ENCODE measurements around the gene PDLIM5. TPM values are rescaled to one million over a fixed set of nuclear protein-coding genes. Genes with fewer than 3 reads are reported as not detected.
"Not testable (repeated sequence)": the region's sequence is repeated elsewhere in the genome, so short reads cannot be mapped to it uniquely, and the experiment has no call there.

Gene PDLIM5
- polyA plus RNA-seq, 4 donors, result 47.9 to 61.4 (median 55.6) TPM

DNA sequence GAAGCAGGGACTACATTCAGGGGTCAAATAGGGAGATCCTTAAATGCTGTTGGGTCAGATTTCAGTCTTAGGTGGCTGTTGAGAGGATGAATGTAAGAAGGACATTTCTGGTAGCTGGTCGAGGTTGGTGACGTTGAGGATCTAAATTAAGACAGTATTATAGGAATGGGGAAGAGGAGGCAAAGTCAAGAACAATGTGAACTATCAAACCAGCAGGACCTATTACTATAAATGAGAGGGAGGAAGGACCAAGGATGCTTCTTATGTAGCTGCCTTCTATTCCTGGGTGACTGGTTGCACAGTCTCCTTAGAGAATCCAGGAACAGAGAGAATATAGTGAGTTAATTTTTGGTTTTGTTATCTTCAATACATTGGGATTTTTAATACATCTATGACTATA, 187.6 kb downstream of the PDLIM5 start:
- no peak for DNase-seq (ENCODE audit: low read depth in 4 of 4, low spot score in 3 of 4)

DNA sequence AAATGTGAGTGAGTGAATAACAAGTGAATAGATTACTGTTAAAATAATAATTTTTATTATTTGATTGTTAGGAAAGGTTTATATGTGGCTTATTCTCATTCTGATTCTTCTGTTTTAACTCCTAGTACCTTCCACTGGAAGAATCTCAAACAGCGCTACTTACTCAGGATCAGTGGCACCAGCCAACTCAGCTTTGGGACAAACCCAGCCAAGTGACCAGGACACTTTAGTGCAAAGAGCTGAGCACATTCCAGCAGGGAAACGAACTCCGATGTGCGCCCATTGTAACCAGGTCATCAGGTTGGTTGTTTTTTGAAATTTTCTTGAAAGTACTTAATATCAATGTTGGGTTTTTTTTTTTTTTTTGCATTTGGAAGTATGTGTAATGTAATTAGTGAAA, 188.4 kb downstream of the PDLIM5 start:
- no peak for DNase-seq (ENCODE audit: low read depth in 4 of 4, low spot score in 3 of 4)

DNA sequence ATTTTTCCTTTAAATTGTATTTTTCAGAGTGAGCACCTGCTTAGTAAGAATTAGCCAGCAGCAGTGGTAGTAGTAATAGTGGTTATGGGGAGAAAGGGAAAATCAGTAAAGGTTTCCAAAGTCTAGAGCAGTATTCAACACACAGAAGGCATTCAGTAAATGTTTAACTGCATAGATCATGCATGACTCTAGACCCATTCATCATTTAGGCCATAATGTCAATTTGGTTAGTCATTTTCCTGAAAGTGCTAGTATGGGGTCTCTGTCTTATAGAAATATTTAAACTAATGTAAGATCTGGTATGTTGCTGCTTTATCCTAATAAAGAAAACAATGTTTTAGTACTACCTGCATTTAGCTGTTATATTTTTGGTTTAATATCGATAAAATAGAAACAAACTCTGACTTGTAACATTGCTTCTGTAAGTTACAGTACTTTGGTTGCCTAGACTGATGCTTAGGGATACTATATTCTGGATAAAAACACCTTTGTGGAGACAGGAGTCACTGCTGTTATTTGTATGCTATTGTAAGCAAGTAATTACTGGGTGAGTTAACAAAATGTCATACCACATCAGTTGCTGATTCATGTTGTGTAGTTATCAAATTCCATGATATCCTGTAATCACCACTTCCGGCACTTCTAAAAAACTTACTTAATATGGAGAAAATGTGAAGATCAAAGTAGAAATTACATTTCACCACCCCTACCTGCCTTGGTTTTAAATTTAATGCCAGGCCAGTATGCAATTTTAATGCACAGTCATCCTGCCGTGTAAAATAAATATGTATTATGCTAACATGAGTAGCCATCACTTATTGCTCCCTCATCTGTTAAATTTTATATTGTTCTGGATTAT, 190.2 kb downstream of the PDLIM5 start:
- DNase-seq (ENCODE audit: low read depth in 4 of 4, low spot score in 3 of 4), result peak in 1 of 4 donors; percentile 14

DNA sequence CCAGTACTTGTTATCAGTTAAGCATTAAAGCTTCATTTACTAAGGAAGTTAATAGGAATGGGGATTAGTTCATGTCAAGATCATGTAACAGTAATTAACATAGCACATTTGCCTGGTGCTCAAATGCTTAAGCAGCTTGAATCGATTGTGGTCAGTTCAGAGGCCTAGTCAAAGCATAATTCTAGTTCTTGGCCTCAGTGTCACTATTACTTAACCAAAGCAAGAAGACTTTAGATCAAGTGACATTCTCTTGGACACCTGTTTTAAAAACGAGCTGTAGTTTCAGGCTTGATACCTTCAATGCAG, 190.8 kb downstream of the PDLIM5 start:
- DNase-seq (ENCODE audit: low read depth in 4 of 4, low spot score in 3 of 4), result no peak

DNA sequence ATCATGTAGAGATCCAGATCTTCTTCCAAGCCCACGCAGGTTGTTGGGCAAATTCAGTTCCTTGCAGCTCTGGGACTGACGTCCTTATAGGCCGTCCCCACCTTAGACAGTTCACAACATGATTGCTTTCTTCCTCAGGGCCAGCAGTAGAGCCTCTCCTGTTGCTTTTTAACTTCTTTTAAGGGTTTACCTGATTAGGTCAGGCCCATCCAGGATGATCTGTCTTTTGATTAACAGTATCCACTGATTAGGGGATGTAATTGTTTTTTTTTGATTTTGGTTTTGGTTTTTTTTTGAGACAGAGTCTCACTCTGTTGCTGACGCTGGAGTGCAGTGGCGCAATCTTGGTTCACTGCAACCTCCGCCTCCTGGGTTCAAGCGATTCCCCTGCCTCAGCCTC, 197.0 kb downstream of the PDLIM5 start:
- no peak for DNase-seq (ENCODE audit: low read depth in 4 of 4, low spot score in 3 of 4)

DNA sequence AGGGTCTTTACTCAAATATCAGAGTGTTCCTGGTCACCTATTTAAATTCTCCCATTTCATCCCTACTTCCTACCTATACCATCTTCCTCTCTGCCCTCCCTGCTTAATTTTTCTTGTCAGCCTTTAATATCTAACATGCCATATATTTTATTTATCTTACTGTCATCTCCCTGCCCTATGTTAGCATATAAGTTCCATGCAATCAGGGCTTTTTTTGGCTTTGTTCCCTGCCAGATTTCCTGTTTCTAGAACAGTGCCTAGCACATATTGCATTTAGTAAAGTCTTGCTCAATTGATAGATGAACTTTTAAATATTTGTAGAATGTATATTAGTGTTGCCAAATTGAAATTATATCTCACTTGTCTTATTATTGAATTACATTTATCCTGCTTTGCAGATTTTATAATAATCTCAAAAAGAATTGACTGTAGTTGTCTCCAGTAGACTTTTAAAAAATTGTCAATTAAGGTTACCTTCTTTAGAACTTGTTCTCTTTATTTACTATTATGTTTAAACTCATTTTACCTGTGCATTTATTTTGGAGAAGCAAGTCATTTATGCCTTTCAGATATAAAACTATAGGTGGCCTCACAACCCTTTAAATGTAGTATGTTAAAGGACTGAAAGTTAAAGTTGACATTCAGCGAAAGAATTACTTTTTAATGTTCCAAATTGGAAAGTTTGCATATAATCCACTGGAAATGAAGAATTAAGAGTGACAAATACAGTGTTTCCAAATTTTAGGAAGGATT, 197.8 kb downstream of the PDLIM5 start:
- DNase-seq (ENCODE audit: low read depth in 4 of 4, low spot score in 3 of 4), result no peak

DNA sequence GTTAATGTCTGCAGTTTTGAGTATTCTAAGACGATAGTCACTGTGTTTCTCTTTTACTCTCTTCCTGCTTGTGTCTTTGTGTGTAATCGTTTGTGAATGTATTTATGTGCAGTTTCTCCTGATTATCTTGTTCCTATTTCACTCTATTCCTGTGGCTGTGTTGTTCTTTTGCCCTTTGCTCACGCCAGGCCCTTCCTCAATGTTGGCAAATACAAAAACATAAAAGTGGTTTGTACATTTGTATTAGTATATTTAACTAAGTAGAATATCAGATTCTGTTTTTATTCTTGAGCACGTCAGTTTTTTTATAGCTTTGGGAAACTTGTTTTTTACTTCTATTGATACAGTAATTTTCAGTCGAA, 198.4 kb downstream of the PDLIM5 start:
- no peak for DNase-seq (ENCODE audit: low read depth in 4 of 4, low spot score in 3 of 4)

DNA sequence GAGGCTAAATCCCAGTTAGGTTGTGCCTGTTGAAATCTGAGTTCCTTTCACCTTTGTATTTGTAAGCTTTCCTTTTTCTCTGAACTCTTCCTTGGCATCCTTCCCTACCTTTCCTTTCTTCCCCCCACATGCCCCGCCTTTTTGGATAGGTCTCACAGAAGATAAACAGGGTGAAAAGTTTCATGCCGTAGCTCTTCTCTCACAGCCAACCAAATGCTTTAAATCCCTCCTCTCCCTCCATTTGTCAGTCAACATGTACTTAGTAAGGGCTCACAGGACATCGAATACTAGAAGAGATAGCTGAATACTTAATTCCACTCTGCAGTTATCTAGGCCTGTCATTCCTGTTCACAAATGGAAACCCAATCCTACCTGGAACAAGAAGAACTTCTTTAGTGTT, 198.9 kb downstream of the PDLIM5 start:
- no peak for DNase-seq (ENCODE audit: low read depth in 4 of 4, low spot score in 3 of 4)

DNA sequence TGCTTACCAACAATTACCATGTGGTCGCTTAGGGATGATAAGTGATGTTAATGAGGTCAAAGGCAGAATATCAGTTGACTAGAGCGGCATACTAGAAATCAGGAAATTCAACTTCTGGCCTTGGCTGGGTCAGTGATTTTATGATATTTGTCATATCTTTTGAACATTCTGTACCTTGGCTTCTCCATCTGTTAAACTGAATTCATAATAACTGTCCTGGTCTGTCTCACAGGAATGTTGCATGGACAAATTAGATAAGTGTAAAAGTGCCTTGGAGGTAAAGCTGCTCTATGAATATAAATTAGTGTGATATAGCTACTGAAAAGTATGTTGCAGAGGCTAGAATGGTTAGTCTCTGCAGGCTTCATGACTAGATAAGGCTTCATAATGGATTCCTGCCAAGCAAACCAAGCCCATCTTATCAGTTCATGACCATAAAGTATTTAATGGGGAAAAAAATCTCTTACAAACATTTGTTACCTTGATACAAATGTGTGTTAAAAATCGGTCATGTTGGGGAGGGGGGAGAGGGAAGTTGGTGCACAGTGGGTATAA, 201.4 kb downstream of the PDLIM5 start:
- no peak for DNase-seq (ENCODE audit: low read depth in 4 of 4, low spot score in 3 of 4)

DNA sequence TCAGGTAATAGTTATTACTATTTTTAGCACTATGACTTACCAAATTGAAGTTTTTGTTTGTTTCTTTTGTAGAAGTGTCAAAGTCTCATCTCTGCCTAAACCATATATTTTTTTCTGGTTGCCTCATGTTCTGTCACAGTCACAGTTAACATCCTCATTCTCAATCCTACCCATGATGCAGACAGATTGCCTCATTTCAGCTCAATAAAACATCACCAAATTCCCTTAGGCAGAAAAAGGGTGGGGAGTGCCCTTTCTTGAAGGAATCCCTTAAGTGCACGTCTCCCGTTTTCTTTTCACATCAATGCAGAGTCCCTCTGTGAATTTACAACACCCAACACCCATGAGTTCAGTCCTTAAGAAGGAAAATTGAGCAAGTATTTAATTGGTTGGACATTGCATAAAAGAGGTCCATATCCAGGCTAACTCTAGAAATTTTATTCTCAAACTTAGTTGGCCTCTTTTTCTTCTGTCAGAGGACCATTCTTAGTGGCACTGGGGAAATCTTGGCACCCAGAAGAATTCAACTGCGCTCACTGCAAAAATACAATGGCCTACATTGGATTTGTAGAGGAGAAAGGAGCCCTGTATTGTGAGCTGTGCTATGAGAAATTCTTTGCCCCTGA, 202.4 kb downstream of the PDLIM5 start:
- no peak for DNase-seq (ENCODE audit: low read depth in 4 of 4, low spot score in 3 of 4)

DNA sequence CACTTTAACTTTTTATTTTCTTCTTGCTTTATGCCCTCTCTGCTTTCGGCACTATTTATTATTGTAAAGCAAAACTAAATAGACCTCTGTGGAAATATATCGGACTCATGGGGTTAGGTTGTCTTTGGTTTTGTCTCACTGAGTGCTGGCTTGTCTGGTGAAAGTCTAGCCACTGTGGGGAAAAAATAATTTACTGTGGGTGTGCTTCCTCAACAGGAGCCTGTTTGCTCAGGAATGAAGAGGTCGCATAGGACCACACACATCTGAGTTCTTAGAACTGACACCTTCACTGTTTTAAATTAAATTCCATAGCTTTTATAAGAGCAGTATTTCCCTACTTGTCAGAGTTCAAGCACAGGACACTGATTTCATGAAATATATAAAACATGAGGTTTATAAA, 203.0 kb downstream of the PDLIM5 start:
- DNase-seq (ENCODE audit: low read depth in 4 of 4, low spot score in 3 of 4), result no peak

DNA sequence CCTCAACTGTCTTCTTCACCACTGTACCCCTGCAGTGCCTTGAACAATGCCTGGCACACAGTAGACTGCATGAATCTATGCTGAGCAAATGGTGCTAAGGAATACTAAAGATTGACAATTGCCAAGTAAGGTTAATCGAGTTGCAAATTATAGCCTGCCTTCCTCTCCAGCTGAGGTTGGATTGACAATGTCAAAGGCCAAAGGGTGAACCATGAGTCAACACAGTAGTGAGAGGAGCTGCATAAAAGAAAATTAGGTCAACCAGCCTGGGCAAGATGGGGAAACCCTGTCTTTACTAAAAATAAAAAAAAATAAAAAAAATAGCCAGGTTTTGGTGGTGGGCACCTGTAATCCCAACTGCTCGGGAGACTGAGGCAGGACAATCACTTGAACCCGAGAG, 208.9 kb downstream of the PDLIM5 start:
- DNase-seq (ENCODE audit: low read depth in 4 of 4, low spot score in 3 of 4), result no peak

DNA sequence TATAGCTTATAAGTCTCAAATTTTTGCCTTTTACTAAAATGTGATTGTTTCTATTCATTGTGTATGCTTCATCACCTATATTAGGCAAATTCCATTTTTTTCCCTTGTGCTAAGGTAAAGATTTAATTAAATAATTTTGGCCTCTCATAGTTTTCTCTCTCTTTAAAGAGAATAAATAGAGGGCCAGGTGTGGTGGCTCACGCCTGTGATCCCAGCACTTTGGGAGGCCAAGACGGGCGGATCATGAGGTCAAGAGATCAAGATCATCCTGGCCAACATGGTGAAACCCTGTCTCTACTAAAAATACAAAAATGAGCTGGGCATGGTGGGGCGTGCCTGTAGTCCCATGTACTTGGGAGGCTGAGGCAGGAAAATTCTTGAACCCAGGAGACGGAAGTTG, 213.3 kb downstream of the PDLIM5 start:
- DNase-seq (ENCODE audit: low read depth in 4 of 4, low spot score in 3 of 4), result not testable (repeated sequence)

DNA sequence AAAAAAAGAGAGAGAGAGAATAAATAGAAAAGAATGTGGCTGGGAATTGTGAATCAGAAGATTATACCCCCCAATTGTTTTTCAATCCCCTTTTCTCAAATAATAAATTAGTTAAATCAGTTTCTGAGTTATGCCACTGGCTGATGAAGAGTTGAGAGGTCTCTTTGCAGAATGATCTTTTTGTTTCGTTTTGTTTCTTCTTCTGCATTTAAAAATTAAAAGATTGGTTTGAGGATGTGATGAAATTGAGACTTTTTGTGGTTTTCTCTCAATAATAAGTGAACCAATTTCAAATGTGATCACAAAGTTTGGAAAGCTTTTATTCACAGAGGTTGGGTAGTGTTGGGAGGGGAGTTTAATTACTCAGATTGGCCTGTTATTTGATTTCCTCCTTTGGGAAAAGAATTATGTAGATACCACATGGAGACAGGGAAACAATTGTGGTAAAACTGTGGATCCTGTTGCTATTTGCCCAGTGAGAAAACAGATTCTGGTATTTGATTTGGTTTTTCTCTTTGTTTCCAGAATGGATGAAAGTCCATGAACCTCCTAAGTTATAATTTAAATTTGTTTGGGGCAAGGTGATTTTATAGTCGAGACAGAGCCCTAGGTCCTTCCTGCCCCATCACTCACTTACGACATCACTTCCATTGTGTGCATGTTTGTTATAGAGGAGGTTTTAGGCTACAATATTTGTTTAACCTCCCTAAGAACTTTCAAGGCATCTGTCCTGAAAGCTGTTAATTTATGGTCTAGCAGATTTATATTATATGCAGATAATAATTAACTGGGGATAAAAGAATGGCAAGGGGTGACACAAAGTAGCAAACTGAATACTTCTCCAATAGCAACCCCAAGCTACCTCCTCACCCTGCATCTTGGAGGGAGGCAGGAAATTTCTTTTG, 214.0 kb downstream of the PDLIM5 start:
- DNase-seq (ENCODE audit: low read depth in 4 of 4, low spot score in 3 of 4), result no peak

DNA sequence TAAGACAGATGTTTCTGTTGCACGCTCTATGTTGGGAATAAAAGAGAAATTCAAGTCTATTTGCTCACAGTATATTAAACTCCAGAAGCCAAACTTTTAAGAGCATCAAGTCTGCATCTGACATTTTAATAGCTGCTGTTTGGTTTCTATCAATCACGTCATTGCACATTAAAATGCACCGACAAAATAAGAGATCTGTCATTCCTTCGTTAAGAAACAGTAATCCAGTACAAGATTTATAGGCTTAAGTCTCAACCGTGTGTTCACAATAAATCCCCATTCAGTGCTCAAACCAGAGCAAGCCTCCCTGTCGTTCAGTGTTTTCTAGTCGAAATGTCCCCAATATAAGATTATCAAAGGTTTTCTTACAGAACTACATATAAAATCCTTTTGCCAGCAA, 217.0 kb downstream of the PDLIM5 start:
- no peak for DNase-seq (ENCODE audit: low read depth in 4 of 4, low spot score in 3 of 4)

DNA sequence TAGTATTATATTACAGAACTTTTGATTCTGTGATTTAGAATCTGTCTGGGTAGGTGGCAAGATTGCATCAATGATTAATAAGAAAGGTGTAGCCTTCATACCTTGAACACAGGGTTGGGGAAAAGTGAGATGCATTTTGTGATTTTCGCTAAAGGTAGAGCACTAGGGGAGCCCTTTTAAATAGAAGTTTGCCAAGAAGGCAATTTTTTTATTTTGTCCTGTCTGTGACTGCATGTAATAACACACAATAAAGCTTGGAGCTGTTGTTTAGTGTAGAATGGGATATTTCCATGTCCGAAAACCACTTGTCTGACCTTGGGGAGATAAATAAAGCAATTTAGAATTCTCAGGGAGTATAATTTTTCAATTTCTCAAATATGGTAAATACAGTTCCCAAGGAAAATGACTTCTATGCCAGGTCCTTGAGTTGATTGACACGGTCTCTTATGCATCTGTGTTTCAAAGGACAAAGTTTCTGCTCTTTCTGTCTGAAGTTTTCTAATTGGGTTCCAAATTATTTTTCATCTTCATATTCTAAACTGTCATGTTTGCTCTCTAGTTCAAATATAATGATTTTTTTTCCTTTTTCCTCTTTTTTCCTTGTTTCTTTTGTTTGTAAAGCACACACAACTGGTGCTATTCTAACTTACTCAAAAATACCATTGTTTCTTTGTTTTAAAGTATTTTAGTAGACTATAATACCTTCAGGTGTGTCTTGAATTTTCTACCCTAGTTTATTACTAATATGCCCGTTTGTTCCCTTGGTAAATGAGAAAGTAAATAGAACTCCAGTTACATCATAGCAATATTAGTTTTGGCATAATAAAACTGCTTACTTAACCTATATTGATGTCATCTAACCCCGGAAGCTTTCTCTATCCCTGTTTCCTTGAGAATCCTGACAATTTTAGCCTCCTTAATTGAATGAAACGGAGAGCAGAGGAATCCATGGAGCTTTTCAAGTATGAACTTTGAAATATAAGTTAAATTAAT, 218.2 kb downstream of the PDLIM5 start:
- DNase-seq (ENCODE audit: low read depth in 4 of 4, low spot score in 3 of 4), result no peak

DNA sequence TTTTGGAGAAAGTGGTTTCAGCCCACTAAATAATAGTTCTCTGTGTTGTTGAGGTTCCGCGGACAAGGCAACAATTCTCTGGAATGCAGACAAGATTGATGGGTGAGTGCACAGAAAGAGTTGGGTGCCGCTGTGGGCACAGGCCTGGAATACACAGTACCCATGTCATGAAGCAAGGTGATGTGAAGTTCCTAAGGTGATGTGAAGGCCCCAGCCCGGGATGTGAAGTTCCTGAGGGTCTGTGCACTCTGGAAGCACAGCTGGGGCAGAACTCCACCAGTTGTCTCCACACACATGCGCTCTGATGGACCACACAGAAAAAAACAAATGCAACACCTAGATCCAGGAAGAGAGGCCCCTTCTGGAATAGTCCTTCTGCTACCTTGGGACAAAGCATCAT, 219.4 kb downstream of the PDLIM5 start:
- DNase-seq (ENCODE audit: low read depth in 4 of 4, low spot score in 3 of 4), result no peak

DNA sequence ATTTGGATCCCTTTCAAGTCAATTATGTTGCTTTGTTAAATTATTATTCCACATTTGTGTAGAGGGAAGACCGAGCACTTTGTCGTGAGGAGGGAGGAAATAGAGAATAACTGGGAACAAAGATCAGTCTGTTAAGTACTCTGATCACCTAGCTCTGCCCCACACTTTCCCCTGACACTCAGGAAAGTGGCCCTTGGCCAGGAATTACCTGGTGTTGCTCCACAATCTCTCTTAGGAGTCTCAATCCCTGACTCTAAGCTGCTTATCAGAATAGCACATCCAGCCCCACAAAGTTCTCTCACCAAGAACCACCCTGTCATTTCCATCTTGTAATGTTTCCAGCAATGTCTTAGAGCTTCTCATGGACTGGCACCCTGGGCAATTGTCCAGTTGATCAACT, 222.2 kb downstream of the PDLIM5 start:
- no peak for DNase-seq (ENCODE audit: low read depth in 4 of 4, low spot score in 3 of 4)

DNA sequence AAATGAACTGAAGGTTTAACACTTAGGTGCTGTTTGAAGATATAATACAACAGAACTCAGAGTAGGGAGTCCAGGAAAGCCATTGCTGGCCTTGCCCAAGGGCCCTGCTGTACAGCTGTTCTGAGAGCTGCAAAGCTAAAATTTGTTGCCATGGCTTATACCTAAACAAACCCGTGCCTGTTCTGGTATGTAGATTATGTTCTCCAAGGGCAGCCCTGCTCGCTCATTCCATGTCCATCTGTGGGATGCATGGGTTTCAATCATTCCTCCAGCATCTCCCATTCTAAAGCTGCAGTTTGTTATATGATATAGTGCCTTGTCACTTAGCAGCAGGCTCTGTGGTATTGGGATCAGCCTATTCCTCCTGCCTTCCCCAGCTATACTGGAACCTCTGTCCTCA, 225.2 kb downstream of the PDLIM5 start:
- no peak for DNase-seq (ENCODE audit: low read depth in 4 of 4, low spot score in 3 of 4)

Measured in right renal pelvis (tissue), 4 donors.